ENCODE data around the gene SLC7A10. TPM values are rescaled to one million over a fixed set of nuclear protein-coding genes. Genes with fewer than 3 reads are reported as not detected.

Gene SLC7A10
- polyA plus RNA-seq, 1 of the 3 experiments (the other 2 are of a cell fraction): 0.02 TPM

DNA sequence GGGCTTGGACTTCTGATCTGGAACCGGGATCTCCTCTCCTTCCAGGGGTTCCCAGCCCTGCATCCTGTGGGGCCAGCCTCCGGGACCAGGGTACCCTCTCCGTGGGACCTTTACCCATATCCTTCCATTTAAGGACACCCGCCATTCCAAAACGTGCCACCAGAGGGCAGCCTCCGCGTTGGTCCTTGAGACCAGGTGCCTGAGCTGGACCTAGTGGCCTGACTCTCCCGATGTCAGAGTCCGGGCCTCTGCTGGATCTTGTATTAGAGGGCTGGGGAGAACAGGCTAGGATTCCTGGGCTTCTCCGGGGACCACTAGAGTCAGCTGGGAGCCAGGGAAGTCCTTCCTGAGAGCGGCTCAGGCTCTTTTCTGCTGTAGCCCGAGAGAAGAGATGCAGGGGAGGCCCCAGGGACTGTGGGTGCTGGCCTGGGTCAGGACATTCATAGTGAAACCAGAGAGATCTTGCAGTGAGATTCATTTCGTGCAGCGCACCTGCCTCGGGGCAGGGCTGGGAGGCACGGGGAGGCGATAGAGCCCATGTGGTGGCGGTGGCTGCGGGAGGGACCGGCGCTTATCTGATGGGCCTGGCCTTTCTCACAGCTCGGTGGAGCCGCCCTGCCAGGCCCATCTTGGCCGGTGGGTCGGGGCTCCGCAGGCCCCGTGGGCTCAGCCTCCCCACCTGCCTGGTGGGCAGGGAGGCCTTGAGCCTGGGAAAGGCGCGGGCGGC lies 9.8 kb upstream of the SLC7A10 start:
- no peak overlapping the region for H2AFZ ChIP-seq (ENCODE audit: low read depth)
- H3K4me2 ChIP-seq: no peak overlapping the region
- H4K20me1 ChIP-seq (ENCODE audit: insufficient read depth): no peaks in the 10 kb centered on the region
- H3K36me3 ChIP-seq (replicated peaks in 1 of 2; ENCODE audit: control insufficient read depth in 1 of 2, insufficient read depth in 2 of 2, low read length in 1 of 2): no peaks in the 10 kb centered on the region
- WGBS (ENCODE audit: low lambda C conversion rate): 32% methylated on average over 20 of the region's 30 CpGs
- DNase-seq: peak; percentile 91
- ChIA-PET CTCF (interaction anchor here (0.5 to 14.8 kb wide), 45 partner anchors 8 to 543 kb away, joined by 3 to 511 read pairs (median 4); partner anchors contain the start of genes CEBPG, SLC7A10 and WDR88), POLR2A (no interaction called here)
- no peak overlapping the region for H3K27ac ChIP-seq (ENCODE audit: low read depth in 2 of 2, low read length in 1 of 2)
- no peaks in the 10 kb centered on the region for H3K9me3 ChIP-seq
- peaks cover 0 to 8% of the 10 kb centered on the region in 2 experiments; a peak in 1 of 4 replicates for H3K4me1 ChIP-seq (ENCODE audit: control insufficient read depth in 1 of 2, insufficient read depth in 2 of 2, low read depth in 1 of 2, low read length in 1 of 2)
- no peaks in the 10 kb centered on the region for H3K79me2 ChIP-seq (ENCODE audit: insufficient read depth)
- H3K9ac ChIP-seq: no peak overlapping the region
- H3K4me3 ChIP-seq (ENCODE audit: low read depth in 2 of 2, low read length in 1 of 2): peak overlapping the region in 1 of 2 experiments; percentile 40; a peak in 1 of 4 replicates
- H3K27me3 ChIP-seq (ENCODE audit: insufficient read depth): no peaks in the 10 kb centered on the region
- TF ChIP-seq POLR2AphosphoS5 (IDR thresholded peaks at IDR 0.05; ENCODE audit: low read depth, low read length) (no peak), RFX5 (IDR thresholded peaks at IDR 0.05; ENCODE audit: low read length) (no peak), RAD21 (IDR thresholded peaks at IDR 0.05; ENCODE audit: low read length) (peak; percentile 80), GABPA (IDR thresholded peaks at IDR 0.05; ENCODE audit: low read depth) (no peak), SMC3 (IDR thresholded peaks at IDR 0.05; ENCODE audit: low read depth, low read length) (peak; percentile 84), CTCF (IDR thresholded peaks at IDR 0.05) (peak; percentile 88), RCOR1 (IDR thresholded peaks at IDR 0.05; ENCODE audit: low read length) (peak; percentile 25; the same call in 1 of the 2 replicates)
- no peaks in the 10 kb centered on the region for H3F3A ChIP-seq (replicated peaks; ENCODE audit: insufficient read depth)
- no peaks in the 10 kb centered on the region for H3K9me2 ChIP-seq

DNA sequence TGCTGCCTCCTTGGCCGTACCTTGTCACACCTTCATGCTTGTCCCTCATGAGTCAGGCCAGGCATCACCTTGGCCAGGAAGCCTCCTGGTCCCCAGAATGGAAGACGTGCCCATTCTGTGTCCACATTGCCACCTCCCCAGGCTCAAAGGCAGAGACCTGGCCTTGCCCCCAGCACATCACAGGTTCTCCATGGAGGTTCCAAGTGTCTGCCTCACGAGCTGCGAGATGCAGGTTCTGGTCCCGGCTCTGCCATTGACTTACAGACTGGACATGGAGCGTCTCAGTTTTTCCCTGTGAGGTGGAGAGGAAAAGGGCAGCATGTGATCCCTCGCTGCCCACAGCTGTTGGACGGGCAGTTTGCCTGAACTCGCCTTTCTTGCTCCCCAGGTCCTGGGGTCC lies 9.1 kb upstream of the SLC7A10 start:
- POLR2A ChIA-PET: no interaction called here
- Histone ChIP-seq H3K79me2 (ENCODE audit: insufficient read depth) (no peaks in the 10 kb centered on the region), H3K36me3 (replicated peaks in 1 of 2; ENCODE audit: control insufficient read depth in 1 of 2, insufficient read depth in 2 of 2, low read length in 1 of 2) (no peaks in the 10 kb centered on the region), H3K27me3 (ENCODE audit: insufficient read depth) (no peaks in the 10 kb centered on the region), H3K27ac (ENCODE audit: low read depth in 2 of 2, low read length in 1 of 2) (no peak overlapping the region), H3K9me3 (no peaks in the 10 kb centered on the region), H3K4me1 (ENCODE audit: control insufficient read depth in 1 of 2, insufficient read depth in 2 of 2, low read depth in 1 of 2, low read length in 1 of 2) (peaks cover 0 to 8% of the 10 kb centered on the region in 2 experiments; a peak in 1 of 4 replicates), H3K4me2 (no peak overlapping the region), H4K20me1 (ENCODE audit: insufficient read depth) (no peaks in the 10 kb centered on the region), H3K9me2 (no peaks in the 10 kb centered on the region), H2AFZ (ENCODE audit: low read depth) (no peak overlapping the region), H3K9ac (no peak overlapping the region), H3F3A (replicated peaks; ENCODE audit: insufficient read depth) (no peaks in the 10 kb centered on the region), H3K4me3 (ENCODE audit: low read depth in 2 of 2, low read length in 1 of 2) (peak overlapping the region in 1 of 2 experiments; percentile 40; a peak in 1 of 4 replicates)
- CTCF ChIA-PET: interaction anchor here (0.9 to 14.8 kb wide), 28 partner anchors 9 to 536 kb away, joined by 3 to 511 read pairs (median 4); partner anchors contain the start of genes CEBPG and SLC7A10
- TF ChIP-seq, protein P1, sequence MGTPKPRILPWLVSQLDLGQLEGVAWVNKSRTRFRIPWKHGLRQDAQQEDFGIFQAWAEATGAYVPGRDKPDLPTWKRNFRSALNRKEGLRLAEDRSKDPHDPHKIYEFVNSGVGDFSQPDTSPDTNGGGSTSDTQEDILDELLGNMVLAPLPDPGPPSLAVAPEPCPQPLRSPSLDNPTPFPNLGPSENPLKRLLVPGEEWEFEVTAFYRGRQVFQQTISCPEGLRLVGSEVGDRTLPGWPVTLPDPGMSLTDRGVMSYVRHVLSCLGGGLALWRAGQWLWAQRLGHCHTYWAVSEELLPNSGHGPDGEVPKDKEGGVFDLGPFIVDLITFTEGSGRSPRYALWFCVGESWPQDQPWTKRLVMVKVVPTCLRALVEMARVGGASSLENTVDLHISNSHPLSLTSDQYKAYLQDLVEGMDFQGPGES (IDR thresholded peaks at IDR 0.05; ENCODE audit: low read depth, low read length): no peak
- TF ChIP-seq, protein P2, sequence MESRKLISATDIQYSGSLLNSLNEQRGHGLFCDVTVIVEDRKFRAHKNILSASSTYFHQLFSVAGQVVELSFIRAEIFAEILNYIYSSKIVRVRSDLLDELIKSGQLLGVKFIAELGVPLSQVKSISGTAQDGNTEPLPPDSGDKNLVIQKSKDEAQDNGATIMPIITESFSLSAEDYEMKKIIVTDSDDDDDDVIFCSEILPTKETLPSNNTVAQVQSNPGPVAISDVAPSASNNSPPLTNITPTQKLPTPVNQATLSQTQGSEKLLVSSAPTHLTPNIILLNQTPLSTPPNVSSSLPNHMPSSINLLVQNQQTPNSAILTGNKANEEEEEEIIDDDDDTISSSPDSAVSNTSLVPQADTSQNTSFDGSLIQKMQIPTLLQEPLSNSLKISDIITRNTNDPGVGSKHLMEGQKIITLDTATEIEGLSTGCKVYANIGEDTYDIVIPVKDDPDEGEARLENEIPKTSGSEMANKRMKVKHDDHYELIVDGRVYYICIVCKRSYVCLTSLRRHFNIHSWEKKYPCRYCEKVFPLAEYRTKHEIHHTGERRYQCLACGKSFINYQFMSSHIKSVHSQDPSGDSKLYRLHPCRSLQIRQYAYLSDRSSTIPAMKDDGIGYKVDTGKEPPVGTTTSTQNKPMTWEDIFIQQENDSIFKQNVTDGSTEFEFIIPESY (IDR thresholded peaks at IDR 0.05; ENCODE audit: borderline replicate concordance, low read depth): no peak
- 15% methylated on average over 7 of the region's 9 CpGs for whole genome bisulfite sequencing (ENCODE audit: low lambda C conversion rate)
- DNase-seq: no peak

Measured in SK-N-SH (cell line).